H9 (cell line): ENCODE measurements around the gene MRPL36. TPM values are rescaled to one million over a fixed set of nuclear protein-coding genes. Genes with fewer than 3 reads are reported as not detected.

Experiments
- DNase-seq: peaks from one replicate; pipeline ENCODE4 v3.0.0-alpha.2; 2017
- H2AFZ ChIP-seq: one replicate; pipeline ENCODE4 v1.6.1; 2013; ENCODE audit warnings: mild to moderate bottlenecking, low read length, control low read depth, moderate library complexity
- H2AK5ac ChIP-seq: 2 replicates; pipeline ENCODE4 v1.6.1; 2013; ENCODE audit warnings: low read length, control low read depth, mixed read lengths; ENCODE audit not compliant: insufficient read length
- H2BK120ac ChIP-seq: one replicate; pipeline ENCODE4 v1.6.1; 2013; ENCODE audit warnings: low read depth, mild to moderate bottlenecking, low read length, control low read depth, inconsistent platforms; ENCODE audit not compliant: poor library complexity, severe bottlenecking
- H2BK12ac ChIP-seq: 2 replicates; pipeline ENCODE4 v1.6.1; 2013; ENCODE audit warnings: low read length, control low read depth, mixed read lengths, low read depth; ENCODE audit not compliant: insufficient read length
- H2BK15ac ChIP-seq: 2 replicates; pipeline ENCODE4 v1.6.1; 2013; ENCODE audit warnings: low read depth, low read length, control low read depth
- H2BK20ac ChIP-seq: one replicate; pipeline ENCODE4 v1.6.1; 2013; ENCODE audit warnings: low read depth, mild to moderate bottlenecking, low read length, control low read depth, inconsistent platforms; ENCODE audit not compliant: poor library complexity, severe bottlenecking
- H2BK5ac ChIP-seq: 2 replicates; pipeline ENCODE4 v1.6.1; 2013; ENCODE audit warnings: low read length, control low read depth, mixed read lengths; ENCODE audit not compliant: insufficient read length
- H3K14ac ChIP-seq: 2 replicates; pipeline ENCODE4 v1.6.1; 2013; ENCODE audit warnings: low read length, control low read depth; ENCODE audit not compliant: insufficient read depth
- H3K18ac ChIP-seq: 2 replicates; pipeline ENCODE4 v1.6.1; 2013; ENCODE audit warnings: low read depth, mild to moderate bottlenecking, mixed read lengths, low read length, control low read depth; ENCODE audit not compliant: insufficient read length
- H3K23ac ChIP-seq: 2 replicates; pipeline ENCODE4 v1.6.1; 2013; ENCODE audit warnings: low read length, control low read depth, mixed read lengths, low read depth; ENCODE audit not compliant: insufficient read length
- H3K23me2 ChIP-seq: 2 replicates; pipeline ENCODE4 v1.6.1; 2013; ENCODE audit warnings: low read depth, mild to moderate bottlenecking, mixed read lengths, low read length, control low read depth; ENCODE audit not compliant: insufficient read length, poor library complexity, severe bottlenecking
- H3K27ac ChIP-seq: 2 replicates; pipeline ENCODE4 v1.5.1; 2013; ENCODE audit warnings: low read length, control low read depth, mixed read lengths, low read depth; ENCODE audit not compliant: insufficient read length
- H3K27me3 ChIP-seq: 2 replicates; pipeline ENCODE4 v1.6.1; 2013; ENCODE audit warnings: low read length, control low read depth, inconsistent platforms; ENCODE audit not compliant: insufficient read depth
- H3K4ac ChIP-seq: 2 replicates; pipeline ENCODE4 v1.6.1; 2013; ENCODE audit warnings: low read depth, mild to moderate bottlenecking, control low read depth, inconsistent platforms, low read length, moderate library complexity
- H3K4me1 ChIP-seq: 2 replicates; pipeline ENCODE4 v1.6.1; 2013; ENCODE audit warnings: low read length, control low read depth, inconsistent platforms; ENCODE audit not compliant: insufficient read depth
- H3K4me2 ChIP-seq: 2 replicates; pipeline ENCODE4 v1.6.1; 2013; ENCODE audit warnings: low read length, control low read depth, mixed read lengths; ENCODE audit not compliant: insufficient read length, insufficient read depth
- H3K56ac ChIP-seq: 2 replicates; pipeline ENCODE4 v1.6.1; 2013; ENCODE audit warnings: low read depth, mild to moderate bottlenecking, mixed read lengths, low read length, control low read depth; ENCODE audit not compliant: insufficient read length
- H3K79me1 ChIP-seq: 2 replicates; pipeline ENCODE4 v1.6.1; 2013; ENCODE audit warnings: low read depth, mild to moderate bottlenecking, moderate library complexity, low read length, control low read depth, inconsistent platforms; ENCODE audit not compliant: insufficient read depth, poor library complexity, severe bottlenecking
- H3K79me2 ChIP-seq: 2 replicates; pipeline ENCODE4 v1.6.1; 2013; ENCODE audit warnings: low read length, control low read depth, inconsistent platforms; ENCODE audit not compliant: insufficient read depth
- H3K9ac ChIP-seq: 2 replicates; pipeline ENCODE4 v1.6.1; 2013; ENCODE audit warnings: low read length, control low read depth, mixed read lengths; ENCODE audit not compliant: insufficient read length; ENCODE audit errors: extremely low read depth
- H3K9me3 ChIP-seq: one replicate; pipeline ENCODE4 v1.6.1; 2013; ENCODE audit warnings: low read depth, low read length, inconsistent platforms; ENCODE audit not compliant: control insufficient read depth
- H3T11ph ChIP-seq: one replicate; pipeline ENCODE4 v1.6.1; 2013; ENCODE audit warnings: mild to moderate bottlenecking, low read length, control low read depth, inconsistent platforms
- H4K20me1 ChIP-seq: one replicate; pipeline ENCODE4 v1.6.1; 2013; ENCODE audit not compliant: control insufficient read depth, insufficient read length, insufficient read depth
- H4K5ac ChIP-seq: 2 replicates; pipeline ENCODE4 v1.6.1; 2013; ENCODE audit warnings: low read depth, mild to moderate bottlenecking, mixed read lengths, low read length, control low read depth; ENCODE audit not compliant: insufficient read length
- H4K8ac ChIP-seq: replicated peaks from 2 replicates; pipeline ENCODE4 v1.6.1; 2013; ENCODE audit warnings: low read length, control low read depth, mixed read lengths, low read depth; ENCODE audit not compliant: insufficient read length
- H4K91ac ChIP-seq: 2 replicates; pipeline ENCODE4 v1.6.1; 2013; ENCODE audit warnings: low read depth, mild to moderate bottlenecking, moderate library complexity, mixed read lengths, low read length, control low read depth; ENCODE audit not compliant: insufficient read length
- H3K27ac Mint-ChIP-seq, 3 experiments: 2 replicates in 2 of 3; 3 replicates in 1 of 3; pipeline ENCODE4 v1.8.0; 2020 to 2021; ENCODE audit warnings: mixed read lengths in 3 of 3, mild to moderate bottlenecking in 1 of 3, moderate library complexity in 1 of 3
- H3K27me3 Mint-ChIP-seq: 2 replicates; pipeline ENCODE4 v1.8.0; 2021; ENCODE audit warnings: low read depth, mild to moderate bottlenecking, moderate library complexity, mixed read lengths
- H3K36me3 Mint-ChIP-seq, 3 experiments: 2 replicates in 2 of 3; 3 replicates in 1 of 3; pipeline ENCODE4 v1.8.0; 2020 to 2021; ENCODE audit warnings: low read depth in 3 of 3, mixed read lengths in 3 of 3; ENCODE audit not compliant: insufficient read depth in 1 of 3
- H3K4me1 Mint-ChIP-seq, 2 experiments: 2 replicates each; pipeline ENCODE4 v1.8.0; 2020; ENCODE audit warnings: mixed read lengths in 2 of 2
- H3K4me3 Mint-ChIP-seq, 2 experiments: 2 replicates in 1 of 2; 3 replicates in 1 of 2; pipeline ENCODE4 v1.8.0; 2020 to 2021; ENCODE audit warnings: mild to moderate bottlenecking in 2 of 2, mixed read lengths in 2 of 2, moderate library complexity in 1 of 2
- H3K9me3 Mint-ChIP-seq, 2 experiments: 2 replicates in 1 of 2; 3 replicates in 1 of 2; pipeline ENCODE4 v1.8.0; 2020; ENCODE audit warnings: mild to moderate bottlenecking in 2 of 2, mixed read lengths in 2 of 2, moderate library complexity in 1 of 2
- WGBS: extraction: QIAGEN DNeasy Blood & Tissue Kit; methylation state at CpG from one replicate; pipeline ENCODE4 v1.1.7; 2013; ENCODE audit warnings: missing lambda C conversion rate, low lambda C conversion rate, mixed read lengths; ENCODE audit not compliant: insufficient read length; ENCODE audit errors: extremely low coverage; 5-methylcytosine and 5-hydroxymethylcytosine counted together
- total RNA-seq: library from RNA; stranded (reverse); gene quantifications from 2 replicates; pipeline ENCODE4 v1.2.1, GENCODE V29; 2021
- TF ChIP-seq, protein P1 (sequence below): fragments of 200-600 bp; sonication (generic); conservative IDR thresholded peaks from 3 replicates; pipeline ENCODE4 v1.8.0; 2021; ENCODE audit warnings: antibody characterized with exemption, mild to moderate bottlenecking

Gene MRPL36
- total RNA-seq, 1 experiment from 2014 or later = 67.3 TPM

DNA sequence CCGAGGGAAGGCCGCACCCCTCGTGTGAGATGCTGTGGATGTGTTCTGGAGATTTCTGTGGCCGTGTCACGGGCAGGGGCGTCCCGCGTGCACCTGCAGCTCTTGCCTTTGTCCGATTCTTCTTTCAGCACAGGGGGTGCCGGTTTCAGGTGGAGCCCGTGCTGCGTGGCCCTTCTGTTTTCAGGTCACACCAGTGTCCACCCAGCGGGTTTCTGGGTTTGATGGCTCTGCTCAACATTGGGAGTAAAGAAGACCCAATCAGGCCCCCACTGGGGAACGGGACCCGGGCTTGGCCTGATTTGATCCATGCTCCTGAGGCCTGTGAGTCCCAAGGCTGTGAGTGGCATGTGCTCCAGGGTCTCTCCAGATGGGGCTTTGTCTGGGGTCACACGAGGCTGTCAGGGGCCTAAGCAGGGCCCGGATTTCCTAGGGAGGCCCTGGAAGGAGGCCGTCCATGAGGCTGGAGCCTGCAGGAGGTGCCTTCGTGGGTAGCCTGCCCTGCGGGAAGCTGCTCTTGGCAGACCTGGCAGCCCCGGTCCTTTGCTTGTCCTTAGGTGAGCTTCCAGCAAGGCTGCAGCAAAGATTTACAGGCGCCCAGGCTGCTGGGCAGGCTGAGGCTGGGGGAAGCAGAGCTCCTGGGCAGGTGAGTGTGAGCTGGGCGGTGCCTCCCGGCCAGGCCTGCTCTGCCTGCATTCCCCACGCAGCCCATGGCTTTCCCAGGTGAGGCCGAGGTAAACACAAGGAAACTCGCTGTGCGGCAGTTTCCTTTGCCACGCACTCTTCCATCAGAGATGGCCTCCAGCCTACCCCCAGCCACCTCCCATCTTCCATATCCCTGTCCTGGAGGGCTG lies 12.8 kb downstream of the MRPL36 start:
- DNase-seq = no peak
- H3K14ac ChIP-seq = no peak overlapping the region
- H4K20me1 ChIP-seq = no peaks in the 10 kb centered on the region
- H3K23me2 ChIP-seq = peaks cover 2% of the 10 kb centered on the region
- WGBS = no CpG with 5 or more reads among the region's 29 CpGs
- H3K9ac ChIP-seq = no peak overlapping the region
- H3K9me3 ChIP-seq = no peaks in the 10 kb centered on the region
- no peak overlapping the region for H2AFZ ChIP-seq
- H4K8ac ChIP-seq = no peak overlapping the region
- no peaks in the 10 kb centered on the region for H3K79me1 ChIP-seq
- Mint-ChIP-seq H3K27me3 (no peaks in the 10 kb centered on the region; the same call in 1 of the 2 replicates), H3K4me3 (no peak overlapping the region), H3K36me3 (no peaks in the 10 kb centered on the region), H3K9me3 (no peaks in the 10 kb centered on the region; a peak in 1 of 5 replicates), H3K27ac (no peak overlapping the region), H3K4me1 (peaks cover 20 to 23% of the 10 kb centered on the region in 2 experiments)
- H2BK12ac ChIP-seq = no peak overlapping the region
- H2BK120ac ChIP-seq = no peak overlapping the region
- H3K18ac ChIP-seq = no peak overlapping the region
- H2BK5ac ChIP-seq = no peak overlapping the region
- H4K91ac ChIP-seq = no peak overlapping the region
- H4K5ac ChIP-seq = no peak overlapping the region
- H3K4me1 ChIP-seq = peaks cover 3% of the 10 kb centered on the region; the same call in 1 of the 2 replicates
- H3K79me2 ChIP-seq = no peaks in the 10 kb centered on the region
- H2AK5ac ChIP-seq = no peak overlapping the region
- H3K4me2 ChIP-seq = no peak overlapping the region
- no peak overlapping the region for H3T11ph ChIP-seq
- no peak overlapping the region for H3K56ac ChIP-seq
- no peak overlapping the region for H3K23ac ChIP-seq
- TF ChIP-seq, protein P1, sequence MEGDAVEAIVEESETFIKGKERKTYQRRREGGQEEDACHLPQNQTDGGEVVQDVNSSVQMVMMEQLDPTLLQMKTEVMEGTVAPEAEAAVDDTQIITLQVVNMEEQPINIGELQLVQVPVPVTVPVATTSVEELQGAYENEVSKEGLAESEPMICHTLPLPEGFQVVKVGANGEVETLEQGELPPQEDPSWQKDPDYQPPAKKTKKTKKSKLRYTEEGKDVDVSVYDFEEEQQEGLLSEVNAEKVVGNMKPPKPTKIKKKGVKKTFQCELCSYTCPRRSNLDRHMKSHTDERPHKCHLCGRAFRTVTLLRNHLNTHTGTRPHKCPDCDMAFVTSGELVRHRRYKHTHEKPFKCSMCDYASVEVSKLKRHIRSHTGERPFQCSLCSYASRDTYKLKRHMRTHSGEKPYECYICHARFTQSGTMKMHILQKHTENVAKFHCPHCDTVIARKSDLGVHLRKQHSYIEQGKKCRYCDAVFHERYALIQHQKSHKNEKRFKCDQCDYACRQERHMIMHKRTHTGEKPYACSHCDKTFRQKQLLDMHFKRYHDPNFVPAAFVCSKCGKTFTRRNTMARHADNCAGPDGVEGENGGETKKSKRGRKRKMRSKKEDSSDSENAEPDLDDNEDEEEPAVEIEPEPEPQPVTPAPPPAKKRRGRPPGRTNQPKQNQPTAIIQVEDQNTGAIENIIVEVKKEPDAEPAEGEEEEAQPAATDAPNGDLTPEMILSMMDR = no peak
- H3K27ac ChIP-seq = no peak overlapping the region
- no peaks in the 10 kb centered on the region for H3K27me3 ChIP-seq
- H3K4ac ChIP-seq = no peak overlapping the region
- no peak overlapping the region for H2BK20ac ChIP-seq
- H2BK15ac ChIP-seq = no peak overlapping the region
